H9 (cell line): ENCODE results near the gene AMT. TPM values are rescaled to one million over a fixed set of nuclear protein-coding genes. Genes with fewer than 3 reads are reported as not detected.

Experiments
- DNase-seq: peaks from one replicate; pipeline ENCODE4 v3.0.0-alpha.2; 2017
- H2AFZ ChIP-seq: one replicate; pipeline ENCODE4 v1.6.1; 2013; ENCODE audit warnings: mild to moderate bottlenecking, low read length, control low read depth, moderate library complexity
- H2AK5ac ChIP-seq: 2 replicates; pipeline ENCODE4 v1.6.1; 2013; ENCODE audit warnings: low read length, control low read depth, mixed read lengths; ENCODE audit not compliant: insufficient read length
- H2BK120ac ChIP-seq: one replicate; pipeline ENCODE4 v1.6.1; 2013; ENCODE audit warnings: low read depth, mild to moderate bottlenecking, low read length, control low read depth, inconsistent platforms; ENCODE audit not compliant: poor library complexity, severe bottlenecking
- H2BK12ac ChIP-seq: 2 replicates; pipeline ENCODE4 v1.6.1; 2013; ENCODE audit warnings: low read length, control low read depth, mixed read lengths, low read depth; ENCODE audit not compliant: insufficient read length
- H2BK15ac ChIP-seq: 2 replicates; pipeline ENCODE4 v1.6.1; 2013; ENCODE audit warnings: low read depth, low read length, control low read depth
- H2BK20ac ChIP-seq: one replicate; pipeline ENCODE4 v1.6.1; 2013; ENCODE audit warnings: low read depth, mild to moderate bottlenecking, low read length, control low read depth, inconsistent platforms; ENCODE audit not compliant: poor library complexity, severe bottlenecking
- H2BK5ac ChIP-seq: 2 replicates; pipeline ENCODE4 v1.6.1; 2013; ENCODE audit warnings: low read length, control low read depth, mixed read lengths; ENCODE audit not compliant: insufficient read length
- H3K14ac ChIP-seq: 2 replicates; pipeline ENCODE4 v1.6.1; 2013; ENCODE audit warnings: low read length, control low read depth; ENCODE audit not compliant: insufficient read depth
- H3K18ac ChIP-seq: 2 replicates; pipeline ENCODE4 v1.6.1; 2013; ENCODE audit warnings: low read depth, mild to moderate bottlenecking, mixed read lengths, low read length, control low read depth; ENCODE audit not compliant: insufficient read length
- H3K23ac ChIP-seq: 2 replicates; pipeline ENCODE4 v1.6.1; 2013; ENCODE audit warnings: low read length, control low read depth, mixed read lengths, low read depth; ENCODE audit not compliant: insufficient read length
- H3K23me2 ChIP-seq: 2 replicates; pipeline ENCODE4 v1.6.1; 2013; ENCODE audit warnings: low read depth, mild to moderate bottlenecking, mixed read lengths, low read length, control low read depth; ENCODE audit not compliant: insufficient read length, poor library complexity, severe bottlenecking
- H3K27ac ChIP-seq: 2 replicates; pipeline ENCODE4 v1.5.1; 2013; ENCODE audit warnings: low read length, control low read depth, mixed read lengths, low read depth; ENCODE audit not compliant: insufficient read length
- H3K27me3 ChIP-seq: 2 replicates; pipeline ENCODE4 v1.6.1; 2013; ENCODE audit warnings: low read length, control low read depth, inconsistent platforms; ENCODE audit not compliant: insufficient read depth
- H3K4ac ChIP-seq: 2 replicates; pipeline ENCODE4 v1.6.1; 2013; ENCODE audit warnings: low read depth, mild to moderate bottlenecking, control low read depth, inconsistent platforms, low read length, moderate library complexity
- H3K4me1 ChIP-seq: 2 replicates; pipeline ENCODE4 v1.6.1; 2013; ENCODE audit warnings: low read length, control low read depth, inconsistent platforms; ENCODE audit not compliant: insufficient read depth
- H3K4me2 ChIP-seq: 2 replicates; pipeline ENCODE4 v1.6.1; 2013; ENCODE audit warnings: low read length, control low read depth, mixed read lengths; ENCODE audit not compliant: insufficient read length, insufficient read depth
- H3K56ac ChIP-seq: 2 replicates; pipeline ENCODE4 v1.6.1; 2013; ENCODE audit warnings: low read depth, mild to moderate bottlenecking, mixed read lengths, low read length, control low read depth; ENCODE audit not compliant: insufficient read length
- H3K79me1 ChIP-seq: 2 replicates; pipeline ENCODE4 v1.6.1; 2013; ENCODE audit warnings: low read depth, mild to moderate bottlenecking, moderate library complexity, low read length, control low read depth, inconsistent platforms; ENCODE audit not compliant: insufficient read depth, poor library complexity, severe bottlenecking
- H3K79me2 ChIP-seq: 2 replicates; pipeline ENCODE4 v1.6.1; 2013; ENCODE audit warnings: low read length, control low read depth, inconsistent platforms; ENCODE audit not compliant: insufficient read depth
- H3K9ac ChIP-seq: 2 replicates; pipeline ENCODE4 v1.6.1; 2013; ENCODE audit warnings: low read length, control low read depth, mixed read lengths; ENCODE audit not compliant: insufficient read length; ENCODE audit errors: extremely low read depth
- H3K9me3 ChIP-seq: one replicate; pipeline ENCODE4 v1.6.1; 2013; ENCODE audit warnings: low read depth, low read length, inconsistent platforms; ENCODE audit not compliant: control insufficient read depth
- H3T11ph ChIP-seq: one replicate; pipeline ENCODE4 v1.6.1; 2013; ENCODE audit warnings: mild to moderate bottlenecking, low read length, control low read depth, inconsistent platforms
- H4K20me1 ChIP-seq: one replicate; pipeline ENCODE4 v1.6.1; 2013; ENCODE audit not compliant: control insufficient read depth, insufficient read length, insufficient read depth
- H4K5ac ChIP-seq: 2 replicates; pipeline ENCODE4 v1.6.1; 2013; ENCODE audit warnings: low read depth, mild to moderate bottlenecking, mixed read lengths, low read length, control low read depth; ENCODE audit not compliant: insufficient read length
- H4K8ac ChIP-seq: replicated peaks from 2 replicates; pipeline ENCODE4 v1.6.1; 2013; ENCODE audit warnings: low read length, control low read depth, mixed read lengths, low read depth; ENCODE audit not compliant: insufficient read length
- H4K91ac ChIP-seq: 2 replicates; pipeline ENCODE4 v1.6.1; 2013; ENCODE audit warnings: low read depth, mild to moderate bottlenecking, moderate library complexity, mixed read lengths, low read length, control low read depth; ENCODE audit not compliant: insufficient read length
- H3K27ac Mint-ChIP-seq, 3 experiments: 2 replicates in 2 of 3; 3 replicates in 1 of 3; pipeline ENCODE4 v1.8.0; 2020 to 2021; ENCODE audit warnings: mixed read lengths in 3 of 3, mild to moderate bottlenecking in 1 of 3, moderate library complexity in 1 of 3
- H3K27me3 Mint-ChIP-seq: 2 replicates; pipeline ENCODE4 v1.8.0; 2021; ENCODE audit warnings: low read depth, mild to moderate bottlenecking, moderate library complexity, mixed read lengths
- H3K36me3 Mint-ChIP-seq, 3 experiments: 2 replicates in 2 of 3; 3 replicates in 1 of 3; pipeline ENCODE4 v1.8.0; 2020 to 2021; ENCODE audit warnings: low read depth in 3 of 3, mixed read lengths in 3 of 3; ENCODE audit not compliant: insufficient read depth in 1 of 3
- H3K4me1 Mint-ChIP-seq, 2 experiments: 2 replicates each; pipeline ENCODE4 v1.8.0; 2020; ENCODE audit warnings: mixed read lengths in 2 of 2
- H3K4me3 Mint-ChIP-seq, 2 experiments: 2 replicates in 1 of 2; 3 replicates in 1 of 2; pipeline ENCODE4 v1.8.0; 2020 to 2021; ENCODE audit warnings: mild to moderate bottlenecking in 2 of 2, mixed read lengths in 2 of 2, moderate library complexity in 1 of 2
- H3K9me3 Mint-ChIP-seq, 2 experiments: 2 replicates in 1 of 2; 3 replicates in 1 of 2; pipeline ENCODE4 v1.8.0; 2020; ENCODE audit warnings: mild to moderate bottlenecking in 2 of 2, mixed read lengths in 2 of 2, moderate library complexity in 1 of 2
- CTCF ChIP-seq: fragments of 200-600 bp; sonication (generic); conservative IDR thresholded peaks from 3 replicates; pipeline ENCODE4 v1.8.0; 2021; ENCODE audit warnings: antibody characterized with exemption, mild to moderate bottlenecking
- WGBS: extraction: QIAGEN DNeasy Blood & Tissue Kit; methylation state at CpG from one replicate; pipeline ENCODE4 v1.1.7; 2013; ENCODE audit warnings: missing lambda C conversion rate, low lambda C conversion rate, mixed read lengths; ENCODE audit not compliant: insufficient read length; ENCODE audit errors: extremely low coverage; 5-methylcytosine and 5-hydroxymethylcytosine counted together
- total RNA-seq: library from RNA; stranded (reverse); gene quantifications from 2 replicates; pipeline ENCODE4 v1.2.1, GENCODE V29; 2021

Gene AMT
- total RNA-seq, 1 experiment from 2014 or later, result 41.2 TPM

GRCh38 chr3:49412632-49413337 lies 9.5 kb downstream of the AMT start:
- H3K4me3 Mint-ChIP-seq, result peak overlapping the region; percentile 93 to 94
- no peaks in the 10 kb centered on the region; the same call in 1 of the 2 replicates for H3K4me1 ChIP-seq

More at GRCh38 chr3:49412632-49413337, 9.5 kb downstream of the AMT start:
- H3K56ac ChIP-seq, result no peak overlapping the region
- Mint-ChIP-seq H3K27ac (peak overlapping the region; percentile 26 to 96 (median 79); a peak in 3 of 7 replicates), H3K36me3 (peaks cover 4 to 29% (median 19%) of the 10 kb centered on the region in 3 experiments; a peak in 5 of 7 replicates), H3K9me3 (no peaks in the 10 kb centered on the region; a peak in 1 of 5 replicates), H3K27me3 (no peaks in the 10 kb centered on the region), H3K4me1 (peaks cover 34 to 38% of the 10 kb centered on the region in 2 experiments)
- H3K27ac ChIP-seq, result no peak overlapping the region
- H4K20me1 ChIP-seq, result no peaks in the 10 kb centered on the region
- H3K79me1 ChIP-seq, result no peaks in the 10 kb centered on the region
- peak overlapping the region; percentile 76 for H3K9ac ChIP-seq
- H3K23ac ChIP-seq, result no peak overlapping the region
- H4K5ac ChIP-seq, result no peak overlapping the region
- no peaks in the 10 kb centered on the region for H3K27me3 ChIP-seq
- peaks cover 4% of the 10 kb centered on the region for H3K23me2 ChIP-seq
- no peak overlapping the region for H4K8ac ChIP-seq
- H3K14ac ChIP-seq, result peak overlapping the region; percentile 18
- no peak overlapping the region for H2BK12ac ChIP-seq
- H3K4ac ChIP-seq, result no peak overlapping the region
- no peak overlapping the region for H2BK15ac ChIP-seq
- no peak for TF ChIP-seq CTCF
- no peak overlapping the region for H2BK5ac ChIP-seq
- no peak overlapping the region for H2AFZ ChIP-seq
- peak overlapping the region; percentile 60 for H3K4me2 ChIP-seq
- no peak overlapping the region for H2BK20ac ChIP-seq
- WGBS, result no CpG with 5 or more reads among the region's 16 CpGs
- H2BK120ac ChIP-seq, result no peak overlapping the region
- H2AK5ac ChIP-seq, result no peak overlapping the region
- H3K79me2 ChIP-seq, result peaks cover 31% of the 10 kb centered on the region; the same call in 1 of the 2 replicates
- H3K18ac ChIP-seq, result no peak overlapping the region
- H4K91ac ChIP-seq, result no peak overlapping the region
- no peaks in the 10 kb centered on the region for H3K9me3 ChIP-seq
- no peak for DNase-seq
- H3T11ph ChIP-seq, result no peak overlapping the region
